ENCODE measurements around the gene COL9A1.

Gene COL9A1

GRCh38 chr6:70277470-70277869 is 25.4 kb downstream of the COL9A1 start:
- Histone ChIP-seq H3K9me3 (ENCODE audit: insufficient read depth, low read length) (no peaks in the 10 kb centered on the region), H3K79me2 (ENCODE audit: insufficient read depth, low read length) (no peaks in the 10 kb centered on the region), H3K9ac (ENCODE audit: low read length) (no peak overlapping the region), H3K9me2 (replicated peaks; ENCODE audit: insufficient read depth, low read length) (no peaks in the 10 kb centered on the region), H3K27ac (ENCODE audit: low read depth, low read length) (no peak overlapping the region), H4K20me1 (ENCODE audit: low read depth, low read length) (no peaks in the 10 kb centered on the region), H3F3A (ENCODE audit: insufficient read depth) (no peaks in the 10 kb centered on the region), H3K27me3 (ENCODE audit: low read length) (no peaks in the 10 kb centered on the region), H3K36me3 (ENCODE audit: low read length) (no peaks in the 10 kb centered on the region), H3K4me2 (ENCODE audit: low read depth, low read length, poor library complexity, severe bottlenecking) (no peak overlapping the region), H2AFZ (ENCODE audit: low read depth, low read length, severe bottlenecking) (no peak overlapping the region), H3K4me3 (ENCODE audit: insufficient read depth, low read length, poor library complexity, severe bottlenecking) (no peak overlapping the region)
- TF ChIP-seq CTCF (IDR thresholded peaks at IDR 0.05; ENCODE audit: insufficient read depth, low read length, poor library complexity, severe bottlenecking): no peak
- TF ChIP-seq EZH2phosphoT487 (conservative IDR thresholded peaks at IDR 0.05; ENCODE audit: low read length): no peak

GRCh38 chr6:70274338-70274737 is 28.5 kb downstream of the COL9A1 start:
- H3K79me2 ChIP-seq (ENCODE audit: insufficient read depth, low read length): no peaks in the 10 kb centered on the region
- H2AFZ ChIP-seq (ENCODE audit: low read depth, low read length, severe bottlenecking): no peak overlapping the region
- no peak overlapping the region for H3K9ac ChIP-seq (ENCODE audit: low read length)
- H3K4me3 ChIP-seq (ENCODE audit: insufficient read depth, low read length, poor library complexity, severe bottlenecking): no peak overlapping the region
- H4K20me1 ChIP-seq (ENCODE audit: low read depth, low read length): no peaks in the 10 kb centered on the region
- H3K27me3 ChIP-seq (ENCODE audit: low read length): no peaks in the 10 kb centered on the region
- no peak overlapping the region for H3K27ac ChIP-seq (ENCODE audit: low read depth, low read length)
- H3F3A ChIP-seq (ENCODE audit: insufficient read depth): no peaks in the 10 kb centered on the region
- H3K36me3 ChIP-seq (ENCODE audit: low read length): no peaks in the 10 kb centered on the region
- H3K4me2 ChIP-seq (ENCODE audit: low read depth, low read length, poor library complexity, severe bottlenecking): no peak overlapping the region
- no peaks in the 10 kb centered on the region for H3K9me3 ChIP-seq (ENCODE audit: insufficient read depth, low read length)
- H3K9me2 ChIP-seq (replicated peaks; ENCODE audit: insufficient read depth, low read length): no peaks in the 10 kb centered on the region
- TF ChIP-seq CTCF (IDR thresholded peaks at IDR 0.05; ENCODE audit: insufficient read depth, low read length, poor library complexity, severe bottlenecking) (no peak), EZH2phosphoT487 (conservative IDR thresholded peaks at IDR 0.05; ENCODE audit: low read length) (no peak)

GRCh38 chr6:70272071-70272470 is 30.8 kb downstream of the COL9A1 start:
- Histone ChIP-seq H3K27me3 (ENCODE audit: low read length) (no peaks in the 10 kb centered on the region), H4K20me1 (ENCODE audit: low read depth, low read length) (no peaks in the 10 kb centered on the region), H3K4me2 (ENCODE audit: low read depth, low read length, poor library complexity, severe bottlenecking) (no peak overlapping the region), H3K9ac (ENCODE audit: low read length) (no peak overlapping the region), H3K4me3 (ENCODE audit: insufficient read depth, low read length, poor library complexity, severe bottlenecking) (no peak overlapping the region), H3K9me3 (ENCODE audit: insufficient read depth, low read length) (no peaks in the 10 kb centered on the region), H3K79me2 (ENCODE audit: insufficient read depth, low read length) (no peaks in the 10 kb centered on the region), H2AFZ (ENCODE audit: low read depth, low read length, severe bottlenecking) (no peak overlapping the region), H3K36me3 (ENCODE audit: low read length) (no peaks in the 10 kb centered on the region), H3F3A (ENCODE audit: insufficient read depth) (no peaks in the 10 kb centered on the region), H3K9me2 (replicated peaks; ENCODE audit: insufficient read depth, low read length) (no peaks in the 10 kb centered on the region), H3K27ac (ENCODE audit: low read depth, low read length) (no peak overlapping the region)
- TF ChIP-seq CTCF (IDR thresholded peaks at IDR 0.05; ENCODE audit: insufficient read depth, low read length, poor library complexity, severe bottlenecking) (no peak), EZH2phosphoT487 (conservative IDR thresholded peaks at IDR 0.05; ENCODE audit: low read length) (no peak)
